H1 (cell line): ENCODE measurements around the gene NR3C2. TPM values are rescaled to one million over a fixed set of nuclear protein-coding genes. Genes with fewer than 3 reads are reported as not detected.

Source experiments
- CTCF ChIA-PET: fragments of 300-600 bp; sonication (Branson Sonifier 250); formaldehyde crosslinking; loops from one replicate; lab custom pipeline; 2021; ENCODE audit not compliant: partially characterized antibody; lab: Charles Lee
- POLR2A ChIA-PET: fragments of 300-600 bp; sonication (Branson Sonifier 250); formaldehyde crosslinking; loops from one replicate; lab custom pipeline; 2021; ENCODE audit warnings: inconsistent platforms; ENCODE audit not compliant: partially characterized antibody; lab: Charles Lee
- DNase-seq, 2 experiments: peaks; one replicate each; pipeline versions ENCODE4 v3.0.0 to v3.0.0-alpha.2; 2010 to 2022; ENCODE audit warnings: low spot score in 2 of 2, low read depth in 1 of 2, mixed read lengths in 1 of 2
- FAIRE-seq: peaks from 2 replicates; lab custom pipeline; 2011; peaks lifted over from hg19 to GRCh38; lab: Jason Lieb, UNC
- H2AFZ ChIP-seq: 2 replicates; pipeline ENCODE4 v1.8.1; 2012; ENCODE audit warnings: low read length, inconsistent platforms
- H2AK5ac ChIP-seq: 2 replicates; pipeline ENCODE4 v1.6.1; 2013; ENCODE audit warnings: low read depth, low read length
- H2BK120ac ChIP-seq: replicated peaks from 2 replicates; pipeline ENCODE3; 2013; ENCODE audit warnings: low read depth, low read length, inconsistent platforms
- H2BK12ac ChIP-seq: 2 replicates; pipeline ENCODE4 v1.6.1; 2013; ENCODE audit warnings: low read depth, low read length
- H2BK15ac ChIP-seq: 2 replicates; pipeline ENCODE4 v1.6.1; 2013; ENCODE audit warnings: low read length
- H2BK20ac ChIP-seq: 2 replicates; pipeline ENCODE4 v1.6.1; 2013; ENCODE audit warnings: low read length
- H2BK5ac ChIP-seq: 2 replicates; pipeline ENCODE4 v1.6.1; 2013; ENCODE audit warnings: low read depth, low read length
- H3K14ac ChIP-seq: 2 replicates; pipeline ENCODE4 v1.6.1; 2013; ENCODE audit warnings: inconsistent platforms; ENCODE audit not compliant: insufficient read length
- H3K18ac ChIP-seq: 2 replicates; pipeline ENCODE4 v1.6.1; 2013; ENCODE audit warnings: low read length; ENCODE audit errors: extremely low read depth
- H3K23ac ChIP-seq: 2 replicates; pipeline ENCODE4 v1.6.1; 2013; ENCODE audit warnings: inconsistent platforms; ENCODE audit not compliant: insufficient read length
- H3K23me2 ChIP-seq: 2 replicates; pipeline ENCODE4 v1.6.1; 2013; ENCODE audit warnings: low read depth, low read length
- H3K27ac ChIP-seq: 2 replicates; pipeline ENCODE4 v1.6.1; 2011; ENCODE audit warnings: low read depth, low read length, inconsistent platforms
- H3K27me3 ChIP-seq, 4 experiments: replicated peaks in 1 of 4; 1 replicate in 1 of 4; 2 replicates in 3 of 4; pipeline versions ENCODE4 v1.6.1 to v1.8.1; 2011 to 2013; ENCODE audit warnings: low read length in 3 of 4, mild to moderate bottlenecking in 3 of 4, inconsistent platforms in 2 of 4, mixed read lengths in 2 of 4, moderate library complexity in 1 of 4; ENCODE audit not compliant: control insufficient read depth in 3 of 4, insufficient read depth in 3 of 4; ENCODE audit errors: extremely low read depth in 1 of 4
- H3K36me3 ChIP-seq, 4 experiments: 2 replicates each; pipeline versions ENCODE4 v1.6.1 to v1.8.1; 2011 to 2013; ENCODE audit warnings: mild to moderate bottlenecking in 4 of 4, low read length in 3 of 4, moderate library complexity in 2 of 4, control low read depth in 1 of 4, inconsistent platforms in 1 of 4; ENCODE audit not compliant: insufficient read depth in 4 of 4, control insufficient read depth in 2 of 4
- H3K4ac ChIP-seq: replicated peaks from 2 replicates; pipeline ENCODE3; 2013; ENCODE audit warnings: low read length, low read depth, mixed read lengths, inconsistent platforms; ENCODE audit not compliant: insufficient read length
- H3K4me1 ChIP-seq, 4 experiments: replicated peaks in 1 of 4; 1 replicate in 1 of 4; 2 replicates in 3 of 4; pipeline versions ENCODE4 v1.6.1 to v1.8.1; 2011 to 2013; ENCODE audit warnings: low read length in 3 of 4, inconsistent platforms in 2 of 4, mixed read lengths in 1 of 4; ENCODE audit not compliant: insufficient read depth in 4 of 4, control insufficient read depth in 3 of 4
- H3K4me2 ChIP-seq, 2 experiments: 2 replicates each; pipeline versions ENCODE4 v1.6.1 to v1.8.1; 2011 to 2013; ENCODE audit warnings: low read depth in 2 of 2, low read length in 2 of 2, control low read depth in 1 of 2, inconsistent platforms in 1 of 2, mild to moderate bottlenecking in 1 of 2; ENCODE audit not compliant: insufficient read depth in 1 of 2
- H3K4me3 ChIP-seq, 4 experiments: fragments of 200-600, 300-600 bp in 1 of 4; sonication (generic), shearing (Covaris generic), sonication (Bioruptor Twin) in 1 of 4; 2 replicates each; pipeline versions ENCODE4 v1.5.1 to v1.8.1; 2011 to 2016; ENCODE audit warnings: low read length in 4 of 4, low read depth in 3 of 4, control low read depth in 2 of 4, inconsistent platforms in 2 of 4, mild to moderate bottlenecking in 2 of 4, mixed read lengths in 1 of 4, moderate library complexity in 1 of 4; ENCODE audit not compliant: insufficient read depth in 2 of 4; ENCODE audit errors: extremely low read depth in 1 of 4
- H3K56ac ChIP-seq: replicated peaks from 2 replicates; pipeline ENCODE3; 2013; ENCODE audit warnings: low read depth, mild to moderate bottlenecking, mixed read lengths, low read length, inconsistent platforms; ENCODE audit not compliant: insufficient read length
- H3K79me1 ChIP-seq: 2 replicates; pipeline ENCODE4 v1.6.1; 2013; ENCODE audit warnings: low read depth, low read length, control low read depth
- H3K79me2 ChIP-seq, 2 experiments: 2 replicates each; pipeline versions ENCODE4 v1.6.1 to v1.8.1; 2012 to 2013; ENCODE audit warnings: low read length in 2 of 2, mild to moderate bottlenecking in 2 of 2, inconsistent platforms in 1 of 2; ENCODE audit not compliant: insufficient read depth in 2 of 2, control insufficient read depth in 1 of 2
- H3K9ac ChIP-seq, 4 experiments: replicated peaks in 1 of 4; 1 replicate in 1 of 4; 2 replicates in 3 of 4; pipeline versions ENCODE4 v1.6.1 to v1.8.1; 2011 to 2013; ENCODE audit warnings: low read depth in 3 of 4, low read length in 3 of 4, control low read depth in 2 of 4, mild to moderate bottlenecking in 2 of 4, moderate library complexity in 2 of 4, inconsistent platforms in 1 of 4; ENCODE audit errors: extremely low read depth in 1 of 4
- H3K9me3 ChIP-seq, 2 experiments: 2 replicates each; pipeline versions ENCODE4 v1.6.1 to v1.8.1; 2012 to 2013; ENCODE audit warnings: mild to moderate bottlenecking in 2 of 2, moderate library complexity in 2 of 2, control low read depth in 1 of 2, inconsistent platforms in 1 of 2, low read depth in 1 of 2, low read length in 1 of 2, mixed read lengths in 1 of 2; ENCODE audit not compliant: insufficient read depth in 2 of 2
- H4K20me1 ChIP-seq, 2 experiments: replicated peaks in 1 of 2; 2 replicates each; pipeline versions ENCODE3 to v1.8.1; 2011 to 2013; ENCODE audit warnings: inconsistent platforms in 2 of 2, low read length in 2 of 2, mild to moderate bottlenecking in 1 of 2; ENCODE audit not compliant: insufficient read depth in 2 of 2, control insufficient read depth in 1 of 2
- H4K5ac ChIP-seq: 2 replicates; pipeline ENCODE4 v1.6.1; 2013; ENCODE audit warnings: low read length, low read depth, mixed read lengths, inconsistent platforms; ENCODE audit not compliant: insufficient read length
- H4K8ac ChIP-seq: 2 replicates; pipeline ENCODE4 v1.8.0; 2013; ENCODE audit warnings: mild to moderate bottlenecking, moderate library complexity, low read length, inconsistent platforms; ENCODE audit not compliant: insufficient read depth; ENCODE audit errors: extremely low read depth
- H4K91ac ChIP-seq: replicated peaks from 2 replicates; pipeline ENCODE3; 2013; ENCODE audit warnings: low read length, mixed read lengths, inconsistent platforms; ENCODE audit not compliant: insufficient read length
- BCL11A ChIP-seq, 2 experiments: IDR thresholded peaks; one replicate each; pipeline ENCODE4 v1.6.1; 2011; ENCODE audit warnings: low read depth in 2 of 2, low read length in 2 of 2, mild to moderate bottlenecking in 2 of 2
- CBX8 ChIP-seq: fragments of 300-800, 300-1000 bp; sonication (generic); IDR thresholded peaks from 2 replicates; pipeline ENCODE4 v1.7.1; 2016; ENCODE audit warnings: low read depth, low read length, borderline replicate concordance
- CHD2 ChIP-seq: IDR thresholded peaks from 2 replicates; pipeline ENCODE4 v1.6.1; 2012; ENCODE audit warnings: low read length, improper control_type of control experiment
- EP300 ChIP-seq, 2 experiments: IDR thresholded peaks; 1 replicate in 1 of 2; 2 replicates in 1 of 2; pipeline ENCODE4 v1.6.1; 2011 to 2012; ENCODE audit warnings: low read depth in 2 of 2, low read length in 2 of 2, mild to moderate bottlenecking in 2 of 2, borderline replicate concordance in 1 of 2, inconsistent platforms in 1 of 2, moderate library complexity in 1 of 2
- GABPA ChIP-seq: IDR thresholded peaks from 2 replicates; pipeline ENCODE4 v1.6.1; 2011; ENCODE audit warnings: mild to moderate bottlenecking, low read length, moderate library complexity, borderline replicate concordance; ENCODE audit not compliant: insufficient read depth
- KDM5A ChIP-seq: fragments of 200-600 bp; IDR thresholded peaks from 2 replicates; pipeline ENCODE4 v1.7.1; 2012; ENCODE audit warnings: mild to moderate bottlenecking, low read length, inconsistent platforms, mixed read lengths
- PHF8 ChIP-seq: fragments of 200-600 bp; sonication (generic); conservative IDR thresholded peaks from 2 replicates; pipeline ENCODE4 v1.7.1; 2012; ENCODE audit warnings: low read depth, mild to moderate bottlenecking, inconsistent platforms, low read length, moderate library complexity
- POLR2A ChIP-seq, 2 experiments: IDR thresholded peaks; 1 replicate in 1 of 2; 2 replicates in 1 of 2; pipeline ENCODE4 v1.6.1; 2011; ENCODE audit warnings: low read depth in 2 of 2, low read length in 2 of 2, mild to moderate bottlenecking in 2 of 2; ENCODE audit errors: control extremely low read depth in 1 of 2
- RAD21 ChIP-seq, 2 experiments: IDR thresholded peaks in 1 of 2; conservative IDR thresholded peaks in 1 of 2; 2 replicates each; pipeline ENCODE4 v1.6.1; 2011; ENCODE audit warnings: low read depth in 2 of 2, low read length in 2 of 2, improper control_type of control experiment in 1 of 2, inconsistent platforms in 1 of 2, mild to moderate bottlenecking in 1 of 2, moderate library complexity in 1 of 2
- SIX5 ChIP-seq: IDR thresholded peaks from 2 replicates; pipeline ENCODE4 v1.6.1; 2011; ENCODE audit warnings: mild to moderate bottlenecking, low read depth, low read length
- SP1 ChIP-seq: IDR thresholded peaks from 2 replicates; pipeline ENCODE4 v1.6.1; 2011; ENCODE audit warnings: low read depth, low read length
- SRF ChIP-seq: IDR thresholded peaks from 2 replicates; pipeline ENCODE4 v1.6.1; 2011; ENCODE audit warnings: mild to moderate bottlenecking, low read depth, low read length, moderate library complexity
- TEAD4 ChIP-seq: IDR thresholded peaks from 2 replicates; pipeline ENCODE4 v1.6.1; 2012; ENCODE audit warnings: low read depth, low read length, inconsistent platforms, mixed read lengths
- WGBS, 2 experiments: shearing (Covaris generic) in 1 of 2; methylation state at CpG; one replicate each; pipeline versions ENCODE4 v1.1.6 to v1.1.7; 2013 to 2015; ENCODE audit warnings: low lambda C conversion rate in 2 of 2, mixed read lengths in 2 of 2, inconsistent platforms in 1 of 2, low coverage in 1 of 2, missing lambda C conversion rate in 1 of 2; ENCODE audit not compliant: insufficient replicate concordance in 2 of 2, insufficient coverage in 1 of 2, insufficient read length in 1 of 2; ENCODE audit errors: extremely low coverage in 1 of 2, missing lambda C conversion rate in 1 of 2; 5-methylcytosine and 5-hydroxymethylcytosine counted together
- polyA plus RNA-seq, 7 experiments: library from polyadenylated mRNA; depleted of rRNA in 3 of 7; stranded (reverse) in 5 of 7; unstranded in 2 of 7; fragments of >200 nt in 5 of 7; fragments of 200-250 nt in 2 of 7; gene quantifications; 1 replicate in 5 of 7; 2 replicates in 1 of 7; 4 replicates in 1 of 7; pipeline versions ENCODE4 v1.2.1 to v1.2.3, GENCODE V29; 2011 to 2013; ENCODE audit warnings: missing spikeins in 2 of 7, mixed read lengths in 2 of 7
- total RNA-seq: library from RNA; stranded (reverse); fragmentation: NEBNext Ultra II Directional; extraction: Animal tissue kit (Norgen Biotek cat#: 25700); gene quantifications from 2 replicates; pipeline ENCODE4 v1.2.1, GENCODE V29; 2021
- TF ChIP-seq, protein P1 (sequence below): IDR thresholded peaks from 2 replicates; pipeline ENCODE4 v1.6.1; 2012; ENCODE audit warnings: inconsistent platforms

NR3C2 gene
- total and polyA plus RNA-seq, 2 of the 8 experiments (the other 6 are each of a cell fraction or from before 2014, with no cell fraction given): 0.80 to 3.9 TPM

GRCh38 chr4:148436512-148436911, 5.7 kb downstream of the NR3C2 start:
- no peaks in the 10 kb centered on the region for H3K79me2 ChIP-seq
- no peak overlapping the region for H2BK120ac ChIP-seq
- no peak overlapping the region for H4K8ac ChIP-seq
- H3K18ac ChIP-seq: no peak overlapping the region
- FAIRE-seq (no peak), DNase-seq (no peak)
- H3K23me2 ChIP-seq: no peaks in the 10 kb centered on the region
- no peak overlapping the region for H2BK12ac ChIP-seq
- no peak overlapping the region for H3K56ac ChIP-seq
- no peak overlapping the region for H2BK5ac ChIP-seq
- no peak overlapping the region for H2AFZ ChIP-seq
- no peak overlapping the region for H2AK5ac ChIP-seq
- H3K23ac ChIP-seq: no peak overlapping the region
- ChIA-PET POLR2A (no interaction called here), CTCF (no interaction called here)
- no peaks in the 10 kb centered on the region for H3K9me3 ChIP-seq
- H3K36me3 ChIP-seq: no peaks in the 10 kb centered on the region
- H4K5ac ChIP-seq: no peak overlapping the region
- H3K4me2 ChIP-seq: no peak overlapping the region
- H4K91ac ChIP-seq: no peak overlapping the region
- H3K4me1 ChIP-seq: peaks cover 1 to 6% (median 2%) of the 10 kb centered on the region in 4 experiments; a peak in 4 of 7 replicates
- H3K4ac ChIP-seq: no peak overlapping the region
- no peak overlapping the region for H3K9ac ChIP-seq
- 93% methylated on average over 7 of the region's 7 CpGs; no CpG with 5 or more reads in 1 of the 2 experiments for WGBS, 2 experiments
- H4K20me1 ChIP-seq: no peaks in the 10 kb centered on the region
- H3K79me1 ChIP-seq: no peaks in the 10 kb centered on the region
- H2BK20ac ChIP-seq: no peak overlapping the region
- H3K14ac ChIP-seq: no peak overlapping the region
- H3K27me3 ChIP-seq: 0 out of 7 replicates have a peak, but pooled peaks cover 0 to 4% (median 0%) of the 10 kb centered on the region in 4 experiments
- no peak overlapping the region for H2BK15ac ChIP-seq
- no peak overlapping the region for H3K4me3 ChIP-seq
- no peak overlapping the region for H3K27ac ChIP-seq
- no peak for TF ChIP-seq SIX5
- no peak for TF ChIP-seq EP300 (IDR thresholded peaks at IDR 0.05; ENCODE audit: borderline replicate concordance in 1 of 2, low read depth in 2 of 2, low read length in 2 of 2)
- TF ChIP-seq TEAD4: no peak
- TF ChIP-seq SRF: no peak
- no peak for TF ChIP-seq BCL11A (IDR thresholded peaks at IDR 0.05; ENCODE audit: low read depth in 2 of 2, low read length in 2 of 2)
- TF ChIP-seq, protein P1, sequence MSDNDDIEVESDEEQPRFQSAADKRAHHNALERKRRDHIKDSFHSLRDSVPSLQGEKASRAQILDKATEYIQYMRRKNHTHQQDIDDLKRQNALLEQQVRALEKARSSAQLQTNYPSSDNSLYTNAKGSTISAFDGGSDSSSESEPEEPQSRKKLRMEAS: no peak
- no peak for TF ChIP-seq GABPA
- TF ChIP-seq CHD2: no peak
- TF ChIP-seq PHF8: no peak
- TF ChIP-seq CBX8: no peak
- TF ChIP-seq RAD21 (IDR thresholded peaks at IDR 0.05 in 1 of 2, conservative IDR thresholded peaks at IDR 0.05 in 1 of 2; ENCODE audit: low read depth in 2 of 2, low read length in 2 of 2): no peak
- no peak for TF ChIP-seq SP1
- TF ChIP-seq POLR2A (IDR thresholded peaks at IDR 0.05; ENCODE audit: control extremely low read depth in 1 of 2, low read depth in 2 of 2, low read length in 2 of 2): no peak
- no peak for TF ChIP-seq KDM5A
